SK-N-SH treated with all-trans-retinoic acid at 6 μM for 48 hours (cell line): ENCODE measurements around the gene MAP1S.

Source experiments
- ARNTL ChIP-seq: fragments of 450-650 bp; formaldehyde crosslinking; IDR thresholded peaks from 2 replicates; pipeline ENCODE4 v1.5.0; 2020; ENCODE audit warnings: low read depth, mild to moderate bottlenecking, moderate library complexity, borderline replicate concordance
- ESRRG ChIP-seq: fragments of 250-450 bp; sonication (Bioruptor Pico); IDR thresholded peaks from 2 replicates; pipeline ENCODE4 v1.6.1; 2021; ENCODE audit warnings: mild to moderate bottlenecking
- GLIS3 ChIP-seq: fragments of 250-450 bp; sonication (Bioruptor Pico); IDR thresholded peaks from 2 replicates; pipeline ENCODE4 v1.5.0; 2020; ENCODE audit warnings: mild to moderate bottlenecking, moderate library complexity
- PATZ1 ChIP-seq: fragments of 250-450 bp; sonication (Bioruptor Pico); IDR thresholded peaks from 2 replicates; pipeline ENCODE4 v1.8.0; 2020; ENCODE audit warnings: mild to moderate bottlenecking, moderate library complexity, borderline replicate concordance
- POU6F1 ChIP-seq: fragments of 250-450 bp; sonication (Bioruptor Pico); IDR thresholded peaks from 2 replicates; pipeline ENCODE4 v1.8.0; 2021; ENCODE audit warnings: low read depth, mild to moderate bottlenecking, moderate library complexity, borderline replicate concordance
- PPARA ChIP-seq: fragments of 250-450 bp; sonication (Bioruptor Pico); IDR thresholded peaks from 2 replicates; pipeline ENCODE4 v1.5.0; 2020; ENCODE audit warnings: mild to moderate bottlenecking, borderline replicate concordance
- RARB ChIP-seq: fragments of 250-450 bp; sonication (Bioruptor Pico); IDR thresholded peaks from 2 replicates; pipeline ENCODE4 v1.8.0; 2021; ENCODE audit warnings: mild to moderate bottlenecking, moderate library complexity
- SNAI2 ChIP-seq: fragments of 250-450 bp; sonication (Bioruptor Pico); IDR thresholded peaks from 2 replicates; pipeline ENCODE4 v1.5.0; 2020; ENCODE audit warnings: mild to moderate bottlenecking, moderate library complexity
- ZC3H10 ChIP-seq: fragments of 250-450 bp; sonication (Bioruptor Pico); IDR thresholded peaks from 2 replicates; pipeline ENCODE4 v1.5.1; 2021; ENCODE audit warnings: mild to moderate bottlenecking, moderate library complexity
- ZFP30 ChIP-seq: fragments of 450-650 bp; formaldehyde crosslinking; IDR thresholded peaks from 2 replicates; pipeline ENCODE4 v1.5.0; 2022; ENCODE audit warnings: mild to moderate bottlenecking, moderate library complexity
- ZNF565 ChIP-seq: fragments of 450-650 bp; formaldehyde crosslinking; conservative IDR thresholded peaks from 2 replicates; pipeline ENCODE4 v1.5.0; 2020; ENCODE audit warnings: low read depth, mild to moderate bottlenecking, moderate library complexity

- TF ChIP-seq ARNTL (CRISPR knock-in tag): no peak
- no peak for TF ChIP-seq PATZ1 (CRISPR knock-in tag)
- TF ChIP-seq ZFP30 (CRISPR knock-in tag): no peak
- TF ChIP-seq POU6F1: no peak
- no peak for TF ChIP-seq ZNF565
- TF ChIP-seq SNAI2 (CRISPR knock-in tag): no peak
- TF ChIP-seq RARB (CRISPR knock-in tag): no peak
- no peak for TF ChIP-seq ESRRG (CRISPR knock-in tag)
- no peak for TF ChIP-seq PPARA
- TF ChIP-seq ZC3H10 (CRISPR knock-in tag): no peak
- no peak for TF ChIP-seq GLIS3 (CRISPR knock-in tag)
These were observed 20.0 kb downstream of the MAP1S start for GRCh38 chr19:17739121-17739875.
